Measurements from ENCODE around the gene ASB2.

Gene ASB2, protein sequence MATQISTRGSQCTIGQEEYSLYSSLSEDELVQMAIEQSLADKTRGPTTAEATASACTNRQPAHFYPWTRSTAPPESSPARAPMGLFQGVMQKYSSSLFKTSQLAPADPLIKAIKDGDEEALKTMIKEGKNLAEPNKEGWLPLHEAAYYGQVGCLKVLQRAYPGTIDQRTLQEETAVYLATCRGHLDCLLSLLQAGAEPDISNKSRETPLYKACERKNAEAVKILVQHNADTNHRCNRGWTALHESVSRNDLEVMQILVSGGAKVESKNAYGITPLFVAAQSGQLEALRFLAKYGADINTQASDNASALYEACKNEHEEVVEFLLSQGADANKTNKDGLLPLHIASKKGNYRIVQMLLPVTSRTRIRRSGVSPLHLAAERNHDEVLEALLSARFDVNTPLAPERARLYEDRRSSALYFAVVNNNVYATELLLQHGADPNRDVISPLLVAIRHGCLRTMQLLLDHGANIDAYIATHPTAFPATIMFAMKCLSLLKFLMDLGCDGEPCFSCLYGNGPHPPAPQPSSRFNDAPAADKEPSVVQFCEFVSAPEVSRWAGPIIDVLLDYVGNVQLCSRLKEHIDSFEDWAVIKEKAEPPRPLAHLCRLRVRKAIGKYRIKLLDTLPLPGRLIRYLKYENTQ

DNA sequence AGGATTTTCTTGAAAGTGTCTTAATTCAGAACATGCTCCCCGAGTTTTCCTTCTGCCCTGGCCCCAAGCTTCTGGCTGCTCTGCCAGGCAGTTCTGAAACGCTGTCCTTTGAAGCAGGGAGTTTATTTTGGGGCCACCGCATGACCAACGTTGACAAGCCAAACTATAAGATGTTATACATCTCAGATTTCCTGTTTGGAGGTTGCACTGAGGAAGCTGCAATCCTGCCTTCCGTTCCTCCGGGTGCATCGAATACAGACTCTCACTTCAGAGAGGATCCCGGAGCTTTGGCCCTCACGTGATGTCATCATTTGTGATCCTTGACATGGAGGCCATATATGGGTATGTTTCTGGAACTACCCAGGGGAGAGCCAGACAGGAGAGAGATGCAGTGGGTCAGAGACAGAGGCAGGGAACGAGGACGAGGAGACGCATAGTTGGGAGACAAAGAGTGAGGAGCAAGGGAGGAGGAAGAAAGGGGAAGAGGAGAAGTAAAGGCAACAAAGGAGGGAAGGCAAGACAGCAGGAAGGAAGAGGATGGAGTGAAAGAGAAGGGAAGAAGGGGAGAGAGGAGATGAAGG, at the start of gene ASB2:
TSS of gene ASB2 (minus strand) at position 94 of the 581 bp plus-strand sequence. CDS start 12,031 bp downstream, outside the sequence.
- DNase-seq: no peak

- no peak for DNase-seq
These were observed 49.4 kb upstream of the ASB2 start for GRCh38 chr14:94025720-94026119.

GRCh38 chr14:94024549-94024948, 48.2 kb upstream of the ASB2 start:
- DNase-seq: no peak

GRCh38 chr14:94022532-94023411, 46.4 kb upstream of the ASB2 start:
- no peak for DNase-seq

DNA sequence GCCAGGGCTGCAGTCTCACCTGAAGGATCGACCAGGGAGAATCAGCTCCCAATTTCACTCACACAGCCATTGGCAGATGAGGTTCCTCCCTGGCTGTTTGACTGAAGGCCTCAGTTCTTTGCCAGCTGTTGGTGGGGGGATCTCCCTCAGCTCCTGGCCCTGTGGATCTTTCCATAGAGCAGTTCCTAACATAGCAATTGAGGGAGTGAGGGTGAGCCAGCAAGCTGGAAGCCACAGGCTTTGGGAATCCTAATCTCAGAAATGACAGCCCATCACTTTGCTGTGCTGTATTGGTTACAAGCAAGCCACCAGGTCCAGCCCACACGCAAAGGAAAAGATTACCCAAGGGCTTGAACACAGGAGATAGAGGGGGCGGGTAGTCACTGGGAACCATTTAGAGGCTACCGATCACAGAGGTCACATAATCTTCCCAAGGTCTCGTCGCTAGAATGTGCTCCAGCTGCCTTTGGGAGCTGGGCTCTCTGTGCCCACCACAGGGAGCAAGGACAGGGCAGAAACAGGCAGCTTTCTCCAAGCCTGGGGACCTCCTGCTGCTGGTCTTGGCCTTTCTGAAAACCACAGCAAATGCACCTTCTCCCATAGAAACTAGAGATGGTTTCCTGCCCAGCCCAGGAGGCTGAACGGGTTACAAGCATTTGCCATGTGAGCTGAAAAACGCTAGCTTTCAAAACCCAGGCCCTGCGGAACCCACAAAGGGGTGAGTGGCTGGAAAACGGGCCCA, 45.2 kb upstream of the ASB2 start:
- DNase-seq: no peak

DNA sequence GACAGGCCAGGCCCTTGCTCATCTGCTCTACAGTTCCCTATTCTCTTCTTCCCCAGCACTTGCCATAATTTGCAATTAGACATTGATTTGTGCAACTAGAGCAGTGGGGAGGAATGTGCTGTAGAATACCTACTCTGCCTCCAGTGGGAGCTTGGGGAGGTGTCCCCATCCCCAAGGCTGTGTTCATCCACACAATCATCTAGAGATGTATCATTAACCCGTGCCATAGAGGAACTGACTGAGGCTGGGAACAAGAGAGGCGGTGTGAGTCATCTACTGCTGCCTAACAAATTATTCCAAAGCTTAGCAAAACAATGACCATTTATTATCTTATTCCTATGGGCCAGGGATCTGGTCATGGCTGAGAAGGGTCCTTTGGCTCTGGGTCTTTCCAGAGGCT, 44.6 kb upstream of the ASB2 start:
- DNase-seq: no peak

- no peak for DNase-seq
These were observed 43.9 kb upstream of the ASB2 start for GRCh38 chr14:94020267-94020666.

GRCh38 chr14:94019329-94019728, 43.0 kb upstream of the ASB2 start:
- no peak for DNase-seq

- DNase-seq: no peak
These were observed 41.9 kb upstream of the ASB2 start for GRCh38 chr14:94018308-94018707.

DNA sequence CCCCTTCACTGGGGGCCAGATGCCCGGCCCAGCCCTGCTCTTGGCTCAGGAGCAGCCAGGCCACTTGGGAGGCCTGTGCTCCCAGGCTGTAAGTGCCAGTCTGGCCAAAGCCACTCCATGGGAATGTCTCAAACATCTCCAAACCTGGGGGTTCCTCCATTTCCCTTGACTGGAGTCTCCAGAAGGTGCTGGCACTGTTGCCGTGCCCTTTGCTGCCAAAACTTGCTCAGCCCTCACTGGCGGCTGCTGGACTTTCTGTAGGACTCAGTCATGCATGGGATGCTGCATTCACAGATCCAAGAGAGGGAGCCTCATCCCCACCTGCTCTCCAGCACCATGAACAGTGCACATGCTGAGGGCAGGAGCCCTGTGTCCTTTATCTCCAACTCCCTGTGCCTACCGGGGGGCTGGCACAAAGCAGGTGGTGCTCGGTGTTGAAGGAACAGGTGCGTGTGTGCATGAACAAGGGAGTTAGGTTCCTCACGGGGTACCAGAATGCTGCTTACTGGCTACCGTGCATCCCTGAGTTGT, 40.1 kb upstream of the ASB2 start:
- DNase-seq: no peak

DNA sequence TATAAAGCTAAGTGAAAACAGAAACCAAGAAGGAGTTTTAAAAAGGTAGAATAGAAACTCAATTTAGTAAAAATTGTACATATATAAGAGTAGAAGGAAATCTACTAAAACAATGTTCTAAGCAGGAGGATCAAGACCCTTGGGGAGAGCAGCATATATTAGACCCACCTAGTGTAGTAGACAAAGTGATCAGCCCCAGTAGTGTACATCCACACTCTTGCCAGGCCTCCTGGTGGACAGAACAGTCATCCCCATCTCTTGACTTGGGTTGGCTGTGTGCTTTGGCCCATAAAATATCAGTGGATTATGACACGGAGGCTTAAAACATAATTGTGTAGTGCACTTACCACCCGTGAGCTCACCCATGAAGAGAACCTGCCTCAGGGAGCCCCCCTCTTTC, 38.9 kb upstream of the ASB2 start:
- DNase-seq: no peak

- DNase-seq: no peak
These were observed 38.0 kb upstream of the ASB2 start for GRCh38 chr14:94014382-94014781.

- DNase-seq: peak; percentile 56
These were observed 35.4 kb upstream of the ASB2 start for GRCh38 chr14:94011795-94012194.

GRCh38 chr14:94010625-94011024, 34.3 kb upstream of the ASB2 start:
- DNase-seq: no peak

DNA sequence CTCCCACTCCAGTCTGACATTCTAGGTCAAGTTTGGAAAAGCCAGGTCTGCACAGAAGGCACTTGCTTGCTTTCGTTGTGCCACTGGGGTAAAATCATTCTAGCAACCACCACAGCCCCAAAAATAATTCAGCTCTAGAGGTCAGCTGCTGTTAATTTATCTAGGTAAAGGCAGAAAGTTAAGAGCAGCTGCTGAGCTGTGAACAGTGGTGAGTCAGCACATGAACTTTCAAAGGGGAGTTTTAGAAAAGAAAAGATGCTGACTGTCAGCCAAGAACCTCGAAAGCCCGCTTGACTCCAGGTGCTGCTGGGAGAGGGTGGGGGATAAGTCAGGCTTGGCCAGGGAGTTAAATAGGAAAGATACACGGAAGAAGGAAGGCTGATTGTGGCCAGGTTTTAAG, 33.4 kb upstream of the ASB2 start:
- no peak for DNase-seq

- no peak for DNase-seq
These were observed 31.9 kb upstream of the ASB2 start for GRCh38 chr14:94008234-94008633.

GRCh38 chr14:94005324-94006073, 29.1 kb upstream of the ASB2 start:
- peak; percentile 23 for DNase-seq

GRCh38 chr14:94004015-94004414, 27.6 kb upstream of the ASB2 start:
- DNase-seq: no peak

DNA sequence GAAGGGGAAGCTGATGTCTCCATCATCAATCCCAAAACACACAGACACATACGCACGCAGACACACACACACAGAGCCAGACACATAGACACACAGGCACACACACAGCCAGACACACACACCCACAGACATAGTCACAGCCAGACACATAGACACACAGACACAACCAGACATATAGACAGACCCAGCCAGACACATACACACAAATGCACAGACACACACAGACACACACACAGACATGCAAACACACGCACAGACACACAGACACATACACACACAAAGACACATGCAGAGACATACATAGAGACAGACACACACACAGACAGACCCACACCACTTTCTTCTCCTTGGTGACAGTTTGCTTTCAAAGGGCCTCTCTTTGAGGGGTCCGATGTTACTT, 27.0 kb upstream of the ASB2 start:
- no peak for DNase-seq

GRCh38 chr14:94001501-94002396, 25.4 kb upstream of the ASB2 start:
- peak; percentile 65 for DNase-seq

Measured in CD4-positive, alpha-beta T cell treated with Interleukin-17A for 1 hour (primary cell).